Measurements from ENCODE around the gene GUCA1A. TPM values are rescaled to one million over a fixed set of nuclear protein-coding genes. Genes with fewer than 3 reads are reported as not detected.
"Not testable (repeated sequence)": the region's sequence is repeated elsewhere in the genome, so short reads cannot be mapped to it uniquely, and the experiment has no call there.

The GUCA1A gene
- total RNA-seq, 1 experiment from 2014 or later: 13.2 TPM

GRCh38 chr6:42199106-42199981 is 26.2 kb downstream of the GUCA1A start:
- H3K4me3 ChIP-seq (ENCODE audit: insufficient read depth, low read depth, low read length): no peak overlapping the region
- DNase-seq: no peak
- no peaks in the 10 kb centered on the region; the same call in 1 of the 2 replicates for H3K36me3 ChIP-seq (replicated peaks; ENCODE audit: control insufficient read depth, insufficient read depth, low read length)
- H3K27me3 ChIP-seq (ENCODE audit: control insufficient read depth, insufficient read depth, low read length): no peaks in the 10 kb centered on the region

DNA sequence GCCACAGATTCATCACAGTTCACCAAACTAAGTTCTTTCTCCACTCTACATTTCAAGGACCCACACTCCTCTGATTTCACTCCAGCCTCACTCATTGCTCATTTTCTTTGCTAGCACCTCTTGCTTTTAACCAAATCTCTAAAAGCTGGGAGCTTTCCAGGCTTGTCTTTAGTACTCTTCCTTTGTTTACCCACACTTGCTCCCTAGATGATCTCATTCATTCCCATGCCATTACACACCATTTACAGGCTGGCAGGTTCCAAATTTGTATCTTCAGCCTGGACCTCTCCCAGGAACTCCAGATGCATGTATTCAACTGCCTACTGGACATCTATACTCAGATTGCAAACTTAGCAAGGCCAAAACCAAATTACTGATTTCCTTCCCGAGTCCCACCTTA is 26.9 kb downstream of the GUCA1A start:
- H3K4me3 ChIP-seq (ENCODE audit: insufficient read depth, low read depth, low read length): no peak overlapping the region
- no peak for DNase-seq
- H3K27me3 ChIP-seq (ENCODE audit: control insufficient read depth, insufficient read depth, low read length): no peaks in the 10 kb centered on the region
- peaks cover 2% of the 10 kb centered on the region for H3K36me3 ChIP-seq (replicated peaks; ENCODE audit: control insufficient read depth, insufficient read depth, low read length)

DNA sequence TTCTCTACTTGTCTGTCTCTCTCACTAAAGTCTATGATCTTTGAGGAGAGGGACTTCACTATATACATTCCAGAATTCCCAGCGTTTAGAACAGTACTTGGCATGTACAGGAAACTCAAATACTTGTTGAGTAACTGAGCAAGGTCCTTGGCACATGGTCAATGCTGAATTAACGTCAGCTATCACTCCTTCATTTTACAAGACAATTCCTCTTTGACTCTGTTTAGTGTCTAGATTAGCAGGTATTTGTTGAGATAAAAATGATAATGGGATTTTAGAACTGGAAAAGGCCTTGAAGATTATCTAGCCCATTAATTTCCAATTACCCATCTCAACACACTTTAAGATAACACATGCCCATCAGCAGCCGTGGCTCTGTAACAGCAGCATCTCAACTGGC is 28.2 kb downstream of the GUCA1A start:
- H3K27me3 ChIP-seq (ENCODE audit: control insufficient read depth, insufficient read depth, low read length): no peaks in the 10 kb centered on the region
- peaks cover 2% of the 10 kb centered on the region; the same call in 1 of the 2 replicates for H3K36me3 ChIP-seq (replicated peaks; ENCODE audit: control insufficient read depth, insufficient read depth, low read length)
- no peak overlapping the region for H3K4me3 ChIP-seq (ENCODE audit: insufficient read depth, low read depth, low read length)
- no peak for DNase-seq

DNA sequence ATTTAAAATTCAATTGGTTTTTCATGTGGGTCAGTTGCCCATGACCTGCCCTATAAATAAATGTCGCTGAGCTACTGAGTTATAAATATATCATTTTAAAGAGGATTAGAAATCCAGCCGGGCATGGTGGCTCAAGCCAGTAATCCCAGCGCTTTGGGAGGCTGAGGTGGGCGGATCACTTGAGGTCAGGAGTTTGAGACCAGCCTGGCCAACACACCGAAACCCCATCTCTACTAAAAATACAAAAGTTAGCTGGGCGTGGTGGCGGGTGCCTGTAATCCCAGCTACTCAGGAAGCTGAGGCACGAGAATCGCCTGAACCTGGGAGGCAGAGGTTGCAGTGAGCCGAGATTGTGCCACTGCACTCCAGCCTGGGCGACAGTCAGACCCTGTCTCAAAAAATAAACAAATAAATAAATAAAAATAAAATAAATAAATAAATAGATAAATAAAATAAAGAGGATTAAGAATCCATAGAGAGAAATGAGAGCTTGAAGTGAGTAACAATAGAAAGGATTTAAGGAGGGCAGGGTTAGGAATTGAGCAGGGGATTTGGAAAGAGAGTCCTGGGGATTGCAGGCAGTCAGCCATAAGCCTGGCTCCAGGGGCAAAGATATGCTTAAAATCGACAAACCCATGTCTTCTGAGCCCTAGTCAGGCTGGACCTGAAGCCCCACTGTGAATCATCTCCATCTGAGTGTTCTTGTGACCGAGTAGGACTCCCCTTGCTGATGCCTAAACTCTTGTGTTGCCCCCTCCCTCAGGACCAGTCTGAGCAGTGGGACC is 29.2 kb downstream of the GUCA1A start:
- not testable (repeated sequence) for DNase-seq; H3K27me3 ChIP-seq (ENCODE audit: control insufficient read depth, insufficient read depth, low read length); H3K4me3 ChIP-seq (ENCODE audit: insufficient read depth, low read depth, low read length); H3K36me3 ChIP-seq (replicated peaks; ENCODE audit: control insufficient read depth, insufficient read depth, low read length)

DNA sequence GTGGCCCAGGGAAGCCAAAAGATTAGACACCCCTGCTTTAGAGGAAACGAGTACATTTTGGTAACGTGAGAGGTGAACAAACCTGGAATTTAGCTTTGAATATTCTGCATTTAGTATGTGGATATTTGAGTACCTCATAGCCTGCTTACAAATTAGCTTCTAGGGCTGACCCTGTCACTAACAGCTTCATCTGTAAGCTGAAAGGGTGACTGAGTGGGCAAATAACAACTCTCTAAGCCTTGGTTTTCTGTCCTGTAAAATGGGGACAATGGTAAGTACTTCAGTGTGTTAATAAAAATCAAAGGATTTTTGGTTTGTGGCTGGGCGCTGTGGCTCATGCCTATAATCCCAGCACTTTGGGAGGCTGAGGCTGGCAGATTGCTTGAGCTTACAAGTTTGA is 30.0 kb downstream of the GUCA1A start:
- Histone ChIP-seq H3K36me3 (replicated peaks; ENCODE audit: control insufficient read depth, insufficient read depth, low read length) (peaks cover 2% of the 10 kb centered on the region; the same call in 1 of the 2 replicates), H3K27me3 (ENCODE audit: control insufficient read depth, insufficient read depth, low read length) (no peaks in the 10 kb centered on the region), H3K4me3 (ENCODE audit: insufficient read depth, low read depth, low read length) (no peak overlapping the region)
- DNase-seq: no peak

- no peak for DNase-seq
- Histone ChIP-seq H3K36me3 (replicated peaks; ENCODE audit: control insufficient read depth, insufficient read depth, low read length) (peaks cover 8% of the 10 kb centered on the region), H3K4me3 (ENCODE audit: insufficient read depth, low read depth, low read length) (no peak overlapping the region), H3K27me3 (ENCODE audit: control insufficient read depth, insufficient read depth, low read length) (no peaks in the 10 kb centered on the region)
Observed at GRCh38 chr6:42204768-42205282, 31.7 kb downstream of the GUCA1A start.

DNA sequence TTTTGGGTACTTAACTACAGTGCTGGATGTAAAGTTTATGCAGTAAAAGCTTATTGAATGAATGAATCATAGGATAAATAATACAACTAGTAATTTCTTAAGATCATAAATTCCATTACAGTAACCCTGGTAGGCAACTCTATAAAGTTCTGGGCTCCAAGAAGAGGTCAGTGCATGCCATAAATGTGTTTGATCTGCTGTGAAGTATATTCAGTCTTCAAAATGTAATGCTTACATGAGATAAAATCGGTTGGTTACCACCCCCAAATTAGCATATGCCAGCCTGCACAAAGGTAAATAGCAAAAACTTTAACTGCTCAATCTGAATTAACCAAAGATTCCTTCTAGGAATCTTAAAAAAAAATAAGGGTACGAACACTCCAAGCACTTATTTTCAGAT is 34.4 kb downstream of the GUCA1A start:
- not testable (repeated sequence) for H3K4me3 ChIP-seq (ENCODE audit: insufficient read depth, low read depth, low read length); H3K27me3 ChIP-seq (ENCODE audit: control insufficient read depth, insufficient read depth, low read length); DNase-seq
- H3K36me3 ChIP-seq (replicated peaks; ENCODE audit: control insufficient read depth, insufficient read depth, low read length): peaks cover 19% of the 10 kb centered on the region

GRCh38 chr6:42210551-42210950 is 37.4 kb downstream of the GUCA1A start:
- no peaks in the 10 kb centered on the region for H3K27me3 ChIP-seq (ENCODE audit: control insufficient read depth, insufficient read depth, low read length)
- H3K36me3 ChIP-seq (replicated peaks; ENCODE audit: control insufficient read depth, insufficient read depth, low read length): peaks cover 18% of the 10 kb centered on the region
- DNase-seq: no peak
- H3K4me3 ChIP-seq (ENCODE audit: insufficient read depth, low read depth, low read length): no peak overlapping the region

DNA sequence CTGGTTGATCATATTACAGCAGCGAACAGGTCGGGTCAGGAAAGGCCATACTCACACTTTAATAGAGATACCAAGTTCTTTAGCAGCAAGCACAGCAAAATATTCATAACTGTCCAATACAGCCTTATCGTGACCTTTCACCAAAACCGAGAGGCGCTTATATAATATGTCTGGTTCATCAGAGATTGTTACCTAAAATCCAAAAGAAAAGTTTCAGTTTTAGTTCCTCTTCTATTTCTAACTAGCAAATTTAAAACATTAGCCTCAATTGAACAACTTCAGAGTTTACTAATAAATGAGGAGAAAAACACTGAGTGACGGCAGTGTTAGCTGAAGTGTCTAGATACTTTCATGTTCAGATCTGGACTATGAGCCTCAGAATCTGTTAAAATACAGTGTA is 38.6 kb downstream of the GUCA1A start:
- Histone ChIP-seq H3K27me3 (ENCODE audit: control insufficient read depth, insufficient read depth, low read length) (no peaks in the 10 kb centered on the region), H3K36me3 (replicated peaks; ENCODE audit: control insufficient read depth, insufficient read depth, low read length) (peaks cover 18% of the 10 kb centered on the region), H3K4me3 (ENCODE audit: insufficient read depth, low read depth, low read length) (no peak overlapping the region)
- no peak for DNase-seq

DNA sequence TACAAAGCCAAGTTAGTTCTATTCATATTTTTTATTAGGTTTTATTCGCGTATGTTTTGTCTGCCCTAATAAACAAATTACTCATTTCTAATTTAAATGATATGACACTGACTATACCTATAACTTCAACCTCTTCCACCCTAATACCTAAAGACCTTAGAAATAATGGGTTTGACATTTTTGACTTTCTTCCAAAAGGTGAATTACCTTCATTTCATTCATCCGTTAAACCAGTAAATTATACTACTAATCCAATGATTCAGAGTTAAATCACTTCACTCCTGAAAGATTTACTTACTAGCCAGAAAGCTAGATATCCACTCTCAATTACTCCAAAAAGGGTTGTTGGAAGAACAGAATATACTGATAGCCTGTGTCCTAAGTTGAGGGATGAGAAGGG is 39.3 kb downstream of the GUCA1A start:
- no peaks in the 10 kb centered on the region for H3K27me3 ChIP-seq (ENCODE audit: control insufficient read depth, insufficient read depth, low read length)
- peaks cover 18% of the 10 kb centered on the region for H3K36me3 ChIP-seq (replicated peaks; ENCODE audit: control insufficient read depth, insufficient read depth, low read length)
- no peak for DNase-seq
- H3K4me3 ChIP-seq (ENCODE audit: insufficient read depth, low read depth, low read length): no peak overlapping the region

DNA sequence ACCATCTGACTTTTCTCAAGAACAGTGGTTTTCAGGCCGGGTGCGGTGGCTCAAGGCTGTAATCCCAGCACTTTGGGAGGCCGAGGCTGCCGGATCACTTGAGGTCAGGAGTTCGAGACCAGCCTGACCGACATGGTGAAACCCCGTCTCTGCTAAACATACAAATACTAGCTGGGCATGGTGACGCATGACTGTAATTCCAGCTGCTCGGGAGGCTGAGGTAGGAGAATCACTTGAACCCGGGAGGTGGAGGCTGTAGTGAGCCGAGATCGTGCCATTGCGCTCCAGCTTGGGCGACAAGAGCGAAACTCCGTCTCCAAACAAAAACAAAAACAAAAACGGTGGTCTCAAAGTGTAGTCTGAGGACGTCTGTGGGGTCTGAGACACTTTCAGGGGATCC is 43.3 kb downstream of the GUCA1A start:
- not testable (repeated sequence) for DNase-seq; H3K36me3 ChIP-seq (replicated peaks; ENCODE audit: control insufficient read depth, insufficient read depth, low read length); H3K27me3 ChIP-seq (ENCODE audit: control insufficient read depth, insufficient read depth, low read length); H3K4me3 ChIP-seq (ENCODE audit: insufficient read depth, low read depth, low read length)

DNA sequence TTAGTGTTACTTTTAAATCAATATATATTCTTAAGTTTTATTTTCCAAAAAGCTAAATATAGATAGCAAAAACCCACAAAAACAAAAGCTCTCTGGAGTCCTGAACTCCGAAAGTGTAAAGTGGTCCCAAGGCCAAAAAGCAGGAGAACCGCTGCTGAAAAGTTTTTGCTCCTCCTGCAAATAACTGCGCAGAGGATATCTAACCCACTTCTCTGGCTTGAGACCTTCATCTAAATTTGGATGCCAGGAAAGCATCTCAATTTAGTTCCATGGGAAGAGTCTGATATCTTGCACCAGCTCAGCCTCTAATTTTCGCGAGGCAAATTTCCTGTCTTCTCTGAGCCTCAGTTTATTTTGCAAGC is 44.0 kb downstream of the GUCA1A start:
- Histone ChIP-seq H3K36me3 (replicated peaks; ENCODE audit: control insufficient read depth, insufficient read depth, low read length) (peaks cover 1% of the 10 kb centered on the region), H3K4me3 (ENCODE audit: insufficient read depth, low read depth, low read length) (peak overlapping the region; percentile 61), H3K27me3 (ENCODE audit: control insufficient read depth, insufficient read depth, low read length) (no peaks in the 10 kb centered on the region)
- DNase-seq: no peak

DNA sequence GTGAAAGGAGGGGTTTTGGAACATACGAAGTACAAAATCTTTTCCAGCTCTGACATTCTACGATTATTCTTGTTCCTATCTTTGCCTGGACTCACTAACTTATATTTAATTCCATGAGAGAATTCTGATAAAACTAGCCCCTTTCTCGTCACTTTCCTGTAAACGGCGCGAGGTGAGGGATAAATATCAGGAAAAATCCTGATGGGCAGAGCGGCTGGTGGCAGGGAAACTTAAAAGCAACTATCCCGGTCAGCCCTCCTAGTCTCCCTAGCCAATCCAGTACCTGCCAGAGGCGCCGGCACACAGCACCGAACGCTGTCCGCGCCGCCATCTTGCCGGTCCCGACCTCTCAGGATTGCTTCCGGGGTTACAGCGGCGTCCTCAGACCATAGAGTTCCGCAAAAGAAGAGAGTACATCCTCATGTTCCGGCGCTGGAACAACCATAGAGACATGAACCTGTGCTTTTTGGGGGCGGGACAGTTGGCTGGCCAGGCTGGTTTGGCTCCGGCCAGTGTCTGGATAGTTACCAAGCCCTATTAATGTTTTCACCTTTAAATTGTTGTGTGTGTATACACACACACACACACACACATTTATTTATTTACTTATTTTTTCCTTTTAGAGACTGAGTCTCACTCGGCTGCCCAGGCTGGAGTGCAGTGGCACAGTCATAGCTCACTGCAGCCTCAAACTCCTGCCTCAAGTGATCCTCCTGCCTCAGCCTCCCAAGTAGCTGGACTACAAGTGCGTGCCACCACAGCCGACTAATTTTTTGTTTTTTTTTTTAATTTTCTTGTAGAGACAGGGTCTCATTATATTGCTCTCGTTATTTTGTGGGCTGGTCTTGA is 44.6 kb downstream of the GUCA1A start, which contains the start of gene MRPS10:
TSS of gene MRPS10 (minus strand) at position 343 of the 849 bp plus-strand sequence. CDS start at position 331, 12 bp downstream.
- Histone ChIP-seq H3K27me3 (ENCODE audit: control insufficient read depth, insufficient read depth, low read length) (no peaks in the 10 kb centered on the region), H3K4me3 (ENCODE audit: insufficient read depth, low read depth, low read length) (peak within 1 kb of the TSS; percentile 61), H3K36me3 (replicated peaks; ENCODE audit: control insufficient read depth, insufficient read depth, low read length) (peaks cover 1% of the 10 kb centered on the region)
- peak; percentile 92 for DNase-seq

- no peak overlapping the region for H3K4me3 ChIP-seq (ENCODE audit: insufficient read depth, low read depth, low read length)
- no peaks in the 10 kb centered on the region for H3K27me3 ChIP-seq (ENCODE audit: control insufficient read depth, insufficient read depth, low read length)
- no peak for DNase-seq
- no peaks in the 10 kb centered on the region for H3K36me3 ChIP-seq (replicated peaks; ENCODE audit: control insufficient read depth, insufficient read depth, low read length)
Observed at GRCh38 chr6:42220807-42221206, 47.6 kb downstream of the GUCA1A start.
